Fibroblast of the aortic adventitia (primary cell): ENCODE data around the gene DIP2B. TPM values are rescaled to one million over a fixed set of nuclear protein-coding genes. Genes with fewer than 3 reads are reported as not detected.
A peak's percentile ranks its signal among the peaks of the same experiment; 100 is the strongest.

ENCODE experiments used
- DNase-seq: peaks from one replicate; pipeline ENCODE4 v3.0.0-alpha.2; 2010; ENCODE audit warnings: low read depth
- H3K4me3 ChIP-seq: 2 replicates; pipeline ENCODE4 v1.5.1; 2011; ENCODE audit warnings: low read depth, mild to moderate bottlenecking, control low read depth, low read length, moderate library complexity
- total RNA-seq: library from RNA; depleted of rRNA; stranded (reverse); fragments of >200 nt; gene quantifications from 2 replicates; pipeline ENCODE4 v1.2.3, GENCODE V29; 2012; ENCODE audit warnings: low replicate concordance
- TF ChIP-seq, protein P1 (sequence below): IDR thresholded peaks from 2 replicates; pipeline ENCODE4 v1.5.1; 2011; ENCODE audit warnings: mild to moderate bottlenecking, low read length, control low read depth, inconsistent platforms; ENCODE audit not compliant: insufficient read depth

The DIP2B gene
- total RNA-seq, 1 donor, result 26.7 TPM

DNA sequence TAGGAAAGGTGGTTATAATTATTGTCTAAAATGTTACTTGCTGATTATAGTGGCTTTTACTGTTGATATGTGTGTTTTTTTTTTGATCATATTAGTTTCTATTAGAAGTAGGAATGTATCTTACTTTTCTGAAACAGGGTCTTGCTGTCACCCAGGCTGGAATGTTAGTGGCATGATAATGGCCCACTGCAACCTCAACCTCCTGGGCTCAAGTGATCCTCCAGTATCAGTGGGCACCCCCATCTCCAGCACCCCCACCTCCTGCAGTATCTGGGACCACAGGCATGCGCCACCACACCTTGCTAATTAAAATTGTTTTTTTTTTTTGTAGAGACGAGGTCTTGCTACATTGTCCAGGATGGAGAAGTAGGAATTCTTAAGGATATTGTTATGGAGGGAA, 270.5 kb downstream of the DIP2B start:
- TF ChIP-seq, protein P1, sequence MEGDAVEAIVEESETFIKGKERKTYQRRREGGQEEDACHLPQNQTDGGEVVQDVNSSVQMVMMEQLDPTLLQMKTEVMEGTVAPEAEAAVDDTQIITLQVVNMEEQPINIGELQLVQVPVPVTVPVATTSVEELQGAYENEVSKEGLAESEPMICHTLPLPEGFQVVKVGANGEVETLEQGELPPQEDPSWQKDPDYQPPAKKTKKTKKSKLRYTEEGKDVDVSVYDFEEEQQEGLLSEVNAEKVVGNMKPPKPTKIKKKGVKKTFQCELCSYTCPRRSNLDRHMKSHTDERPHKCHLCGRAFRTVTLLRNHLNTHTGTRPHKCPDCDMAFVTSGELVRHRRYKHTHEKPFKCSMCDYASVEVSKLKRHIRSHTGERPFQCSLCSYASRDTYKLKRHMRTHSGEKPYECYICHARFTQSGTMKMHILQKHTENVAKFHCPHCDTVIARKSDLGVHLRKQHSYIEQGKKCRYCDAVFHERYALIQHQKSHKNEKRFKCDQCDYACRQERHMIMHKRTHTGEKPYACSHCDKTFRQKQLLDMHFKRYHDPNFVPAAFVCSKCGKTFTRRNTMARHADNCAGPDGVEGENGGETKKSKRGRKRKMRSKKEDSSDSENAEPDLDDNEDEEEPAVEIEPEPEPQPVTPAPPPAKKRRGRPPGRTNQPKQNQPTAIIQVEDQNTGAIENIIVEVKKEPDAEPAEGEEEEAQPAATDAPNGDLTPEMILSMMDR, result no peak
- H3K4me3 ChIP-seq, result no peak overlapping the region
- DNase-seq, result no peak

DNA sequence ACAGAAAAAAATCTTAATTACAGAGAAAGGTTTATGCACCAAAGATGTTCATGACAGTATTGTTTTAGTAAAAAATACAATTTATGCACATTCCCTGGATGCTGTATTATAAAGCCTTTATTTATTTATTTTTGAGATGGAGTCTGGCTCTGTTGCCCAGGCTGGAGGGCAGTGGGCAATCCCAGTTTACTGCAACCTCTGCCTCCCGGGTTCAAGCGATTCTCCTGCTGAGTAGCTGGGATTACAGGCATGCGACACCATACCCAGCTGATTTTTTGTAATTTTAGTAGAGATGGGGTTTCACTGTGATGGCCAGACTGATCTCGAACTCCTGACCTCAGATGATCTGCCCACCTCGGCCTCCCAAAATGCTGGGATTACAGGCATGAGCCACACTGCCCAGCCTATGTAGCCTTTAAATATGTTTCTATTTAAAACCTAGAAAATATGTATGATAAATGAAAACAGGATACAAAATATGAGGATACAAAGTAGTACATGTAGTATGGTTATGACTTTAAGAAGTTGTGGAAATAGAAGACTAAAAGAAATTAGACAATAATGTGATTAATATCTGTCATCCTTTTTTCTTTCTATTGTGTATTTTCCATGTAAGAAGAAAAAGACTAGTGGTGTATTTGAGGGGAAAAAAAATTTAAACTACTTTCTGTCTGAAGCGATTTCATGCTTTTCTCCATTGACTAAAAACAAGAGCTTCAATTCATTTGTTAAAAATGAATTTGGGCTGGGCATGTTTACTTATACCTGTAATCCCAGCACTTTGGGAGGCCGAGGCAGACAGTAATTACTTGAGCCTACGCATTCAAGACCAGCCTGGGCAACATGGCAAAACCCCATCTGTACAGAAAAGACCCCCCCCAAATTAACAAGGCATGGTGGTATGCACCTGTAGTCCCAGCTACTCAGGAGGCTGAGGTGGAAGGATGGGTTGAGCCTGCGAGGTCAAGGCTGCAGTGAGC, 272.3 kb downstream of the DIP2B start:
- H3K4me3 ChIP-seq, result no peak overlapping the region
- DNase-seq, result no peak
- TF ChIP-seq, protein P1, result no peak

DNA sequence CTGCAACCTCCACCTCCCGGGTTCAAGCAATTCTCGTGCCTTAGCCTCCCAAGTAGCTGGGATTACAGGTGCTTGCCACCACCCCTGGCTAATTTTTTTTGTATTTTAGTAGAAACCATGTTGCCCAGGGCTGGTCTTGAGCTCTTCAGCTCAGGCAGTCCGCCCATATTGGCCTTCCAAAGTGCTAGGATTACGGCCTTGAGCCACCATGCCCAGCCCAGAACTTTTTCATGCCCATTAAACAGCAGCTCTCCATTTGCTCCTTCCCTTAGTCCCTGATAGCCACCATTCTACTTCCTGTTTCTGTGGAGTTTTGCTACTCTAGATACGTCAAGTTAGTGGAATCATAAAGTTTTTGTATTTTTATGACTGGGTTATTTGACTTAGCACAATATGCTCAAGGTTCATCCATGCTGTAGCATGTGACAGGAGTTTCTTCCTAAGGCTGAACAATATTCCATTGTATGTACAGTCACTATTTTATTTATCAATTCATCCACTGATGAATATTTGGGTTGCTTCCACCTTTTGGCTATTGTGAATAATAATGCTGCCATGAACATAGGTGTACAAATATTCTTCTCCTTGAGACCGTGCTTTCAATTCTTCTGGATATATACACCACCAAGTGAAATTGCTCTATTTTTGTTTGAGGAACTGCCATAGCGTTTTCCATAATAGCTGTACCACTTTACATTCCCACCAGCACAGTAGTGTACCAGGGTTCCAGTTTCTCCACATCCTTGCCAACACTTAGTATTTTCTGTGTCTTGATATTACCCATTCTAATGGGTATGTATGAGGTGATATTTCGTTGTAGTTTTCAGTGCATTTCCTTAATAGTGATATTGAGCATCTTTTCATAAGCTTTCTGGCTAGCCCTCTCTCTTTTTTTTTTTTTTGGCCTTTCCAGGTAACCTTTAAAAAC, 274.1 kb downstream of the DIP2B start:
- no peak for DNase-seq
- TF ChIP-seq, protein P1, result no peak
- no peak overlapping the region for H3K4me3 ChIP-seq

DNA sequence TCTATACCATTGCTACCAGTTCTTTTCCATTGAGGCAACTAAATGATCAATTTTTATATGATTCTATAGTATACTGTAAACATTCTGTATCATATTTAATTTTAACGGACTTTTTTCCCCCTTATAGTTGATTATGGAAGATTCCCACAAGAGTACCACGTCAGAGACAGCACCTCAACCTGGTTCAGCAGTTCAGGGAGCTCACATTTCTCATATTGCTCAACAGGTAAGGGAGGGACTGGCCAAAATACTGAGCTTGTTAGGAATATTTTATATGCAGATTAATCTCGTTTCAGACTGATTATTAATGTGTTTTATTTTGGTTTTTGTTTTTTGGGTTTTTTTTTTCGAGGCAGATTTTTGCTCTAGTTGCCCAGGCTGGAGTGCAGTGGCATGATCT, 275.2 kb downstream of the DIP2B start:
- TF ChIP-seq, protein P1, result no peak
- no peak overlapping the region for H3K4me3 ChIP-seq

DNA sequence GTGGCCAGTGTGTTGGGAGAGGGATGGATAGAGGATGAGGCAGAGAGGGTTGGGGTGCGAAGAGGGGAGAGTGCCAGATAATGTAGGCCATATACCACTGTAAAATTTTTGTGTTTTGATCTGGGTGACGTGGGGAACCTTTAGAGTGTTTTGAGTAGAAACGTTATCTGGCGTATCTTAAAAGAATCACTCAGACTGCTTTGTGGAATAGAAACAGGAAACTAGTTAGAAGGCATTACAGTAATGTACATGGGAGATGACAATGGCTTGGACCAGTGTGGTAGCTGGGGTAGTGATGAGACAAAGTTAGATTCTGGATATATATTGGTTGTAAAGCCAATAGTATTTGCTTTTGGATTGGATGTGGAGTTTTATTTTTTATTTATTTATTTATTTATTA, 279.7 kb downstream of the DIP2B start:
- no peak overlapping the region for H3K4me3 ChIP-seq
- DNase-seq, result no peak
- TF ChIP-seq, protein P1, result no peak

More for the DNA sequence above, 275.2 kb downstream of the DIP2B start:
- no peak for DNase-seq

DNA sequence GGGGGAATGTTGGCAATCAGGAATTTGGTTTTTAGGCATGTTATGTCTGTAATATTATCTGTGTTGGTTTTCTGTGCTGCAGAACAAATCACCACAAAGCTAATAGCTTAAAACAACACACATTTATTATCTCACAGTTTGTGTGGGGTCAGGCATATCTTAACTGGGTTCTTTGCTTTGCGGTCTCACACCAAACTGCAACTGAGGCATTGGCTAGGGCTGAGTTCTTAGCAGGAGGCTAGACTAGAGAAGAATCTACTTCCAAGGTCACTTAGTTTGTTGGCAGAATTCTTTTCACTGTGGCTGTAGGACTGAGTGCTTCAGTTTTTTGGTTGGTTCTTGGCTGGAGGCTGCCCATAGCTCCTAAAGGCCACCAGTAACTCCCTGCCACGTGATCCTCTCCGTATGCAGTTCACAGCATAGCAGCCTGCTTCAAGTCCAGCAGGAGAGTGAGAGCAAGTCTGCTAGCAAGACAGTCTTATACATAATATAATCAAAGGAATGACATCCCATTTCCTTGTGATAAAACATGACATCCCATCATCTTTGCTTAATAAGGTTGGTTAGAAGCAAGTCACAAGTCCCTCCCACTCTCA, 280.7 kb downstream of the DIP2B start:
- TF ChIP-seq, protein P1, result no peak
- peak; percentile 19 for DNase-seq
- H3K4me3 ChIP-seq, result no peak overlapping the region
